Thoracic aorta (tissue), 2 donors: ENCODE results near the gene TJP1. TPM values are rescaled to one million over a fixed set of nuclear protein-coding genes. Genes with fewer than 3 reads are reported as not detected.

Source experiments
- ATAC-seq: fragments of 150-250 bp; one replicate; pipeline ENCODE4 v1.8.0; 2017; ENCODE audit warnings: low read depth; ENCODE audit not compliant: insufficient number of reproducible peaks, low FRiP score
- DNase-seq: peaks from one replicate; pipeline ENCODE4 v3.0.0-alpha.2; 2020; ENCODE audit warnings: low spot score
- H3K27ac ChIP-seq, 2 donors: fragments of 200-600 bp; sonication (generic); 1 replicate in 1 of 2; 2 replicates in 1 of 2; pipeline ENCODE4 v1.5.1; 2016; ENCODE audit warnings: mild to moderate bottlenecking in 2 of 2, moderate library complexity in 2 of 2
- H3K27me3 ChIP-seq: fragments of 200-600 bp; sonication (generic); replicated peaks from 2 replicates; pipeline ENCODE4 v1.6.0; 2016; ENCODE audit warnings: mild to moderate bottlenecking; ENCODE audit not compliant: insufficient read depth
- H3K36me3 ChIP-seq: fragments of 200-600 bp; sonication (generic); one replicate; pipeline ENCODE4 v1.5.1; 2016
- H3K4me1 ChIP-seq, 2 donors: fragments of 200-600 bp; sonication (generic); 1 replicate in 1 of 2; 2 replicates in 1 of 2; pipeline versions ENCODE4 v1.5.1 to v1.6.0; 2016; ENCODE audit warnings: low read depth in 2 of 2, mild to moderate bottlenecking in 1 of 2; ENCODE audit not compliant: control insufficient read depth in 1 of 2
- H3K4me3 ChIP-seq: fragments of 200-600 bp; sonication (generic); 2 replicates; pipeline ENCODE4 v1.5.1; 2016; ENCODE audit warnings: mild to moderate bottlenecking
- H3K9me3 ChIP-seq: fragments of 200-600 bp; sonication (generic); 2 replicates; pipeline ENCODE4 v1.5.1; 2016
- total RNA-seq, 2 donors: library from RNA; depleted of rRNA; stranded (reverse); fragments of >200 nt; gene quantifications; one replicate each; pipeline versions ENCODE4 v1.1.0 to v1.2.3, GENCODE V29; 2016
- TF ChIP-seq, protein P1 (sequence below): fragments of 200-600 bp; sonication (generic); IDR thresholded peaks from one replicate; pipeline ENCODE4 v1.5.1; 2019; ENCODE audit warnings: antibody characterized with exemption

TJP1 gene
- total RNA-seq, 2 donors from 2014 or later, result 78.4 to 146 TPM

DNA sequence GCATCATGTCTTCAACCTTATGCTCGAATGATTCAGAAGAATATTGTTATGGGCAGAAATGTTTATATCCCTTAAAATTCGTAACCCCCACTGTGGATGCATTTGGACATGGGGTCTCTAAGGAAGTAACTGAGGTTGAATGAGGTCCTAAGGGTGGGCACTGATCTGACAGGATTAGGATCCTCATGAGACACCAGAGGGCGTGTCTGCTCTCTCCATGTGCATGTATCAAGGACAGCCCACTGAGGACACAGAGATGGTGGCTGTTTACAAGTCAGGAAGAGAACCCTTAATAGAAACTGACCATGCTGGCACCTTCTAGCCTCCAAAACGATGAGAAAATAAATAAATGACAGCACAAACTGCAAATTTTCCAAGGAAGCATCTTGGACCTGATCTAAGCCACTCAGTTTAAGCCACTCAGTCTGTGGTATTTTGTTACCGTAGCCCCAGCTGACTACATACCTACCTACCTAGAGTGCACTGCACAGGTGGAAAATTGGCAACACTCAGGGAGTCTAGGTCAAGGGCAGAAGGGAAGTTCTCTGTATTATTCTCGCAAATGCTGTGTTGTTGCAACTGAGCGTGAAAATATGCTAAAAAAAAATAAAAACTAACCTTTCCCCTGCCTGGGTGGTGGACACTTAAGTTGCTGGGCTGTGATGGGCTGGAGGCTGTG, 126.6 kb downstream of the TJP1 start:
- TF ChIP-seq, protein P1, sequence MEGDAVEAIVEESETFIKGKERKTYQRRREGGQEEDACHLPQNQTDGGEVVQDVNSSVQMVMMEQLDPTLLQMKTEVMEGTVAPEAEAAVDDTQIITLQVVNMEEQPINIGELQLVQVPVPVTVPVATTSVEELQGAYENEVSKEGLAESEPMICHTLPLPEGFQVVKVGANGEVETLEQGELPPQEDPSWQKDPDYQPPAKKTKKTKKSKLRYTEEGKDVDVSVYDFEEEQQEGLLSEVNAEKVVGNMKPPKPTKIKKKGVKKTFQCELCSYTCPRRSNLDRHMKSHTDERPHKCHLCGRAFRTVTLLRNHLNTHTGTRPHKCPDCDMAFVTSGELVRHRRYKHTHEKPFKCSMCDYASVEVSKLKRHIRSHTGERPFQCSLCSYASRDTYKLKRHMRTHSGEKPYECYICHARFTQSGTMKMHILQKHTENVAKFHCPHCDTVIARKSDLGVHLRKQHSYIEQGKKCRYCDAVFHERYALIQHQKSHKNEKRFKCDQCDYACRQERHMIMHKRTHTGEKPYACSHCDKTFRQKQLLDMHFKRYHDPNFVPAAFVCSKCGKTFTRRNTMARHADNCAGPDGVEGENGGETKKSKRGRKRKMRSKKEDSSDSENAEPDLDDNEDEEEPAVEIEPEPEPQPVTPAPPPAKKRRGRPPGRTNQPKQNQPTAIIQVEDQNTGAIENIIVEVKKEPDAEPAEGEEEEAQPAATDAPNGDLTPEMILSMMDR, result no peak
- no peaks in the 10 kb centered on the region for H3K4me1 ChIP-seq
- no peaks in the 10 kb centered on the region for H3K9me3 ChIP-seq
- no peak for ATAC-seq
- no peak overlapping the region for H3K4me3 ChIP-seq
- no peak overlapping the region for H3K27ac ChIP-seq
- peaks cover 8% of the 10 kb centered on the region for H3K36me3 ChIP-seq
- DNase-seq, result no peak
- no peaks in the 10 kb centered on the region for H3K27me3 ChIP-seq

DNA sequence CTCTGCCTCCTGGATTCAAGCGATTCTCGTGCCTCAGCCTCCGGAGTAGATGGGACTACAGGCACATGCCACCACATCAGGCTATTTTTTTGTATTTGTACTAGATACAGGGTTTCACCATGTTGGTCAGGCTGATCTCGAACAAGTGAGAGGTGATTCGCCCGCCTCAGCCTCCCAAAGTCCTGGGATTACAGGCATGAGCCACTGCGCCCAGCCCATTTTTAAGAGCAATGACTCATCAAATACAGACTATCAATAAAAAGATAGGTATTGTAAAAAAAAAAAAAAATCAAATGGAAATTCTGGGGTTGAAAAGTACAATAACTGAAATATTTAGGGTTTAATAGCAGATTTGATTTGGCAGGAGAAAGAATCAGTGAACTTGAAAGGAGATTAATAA, 129.0 kb downstream of the TJP1 start:
- no peaks in the 10 kb centered on the region for H3K9me3 ChIP-seq
- no peak overlapping the region for H3K27ac ChIP-seq
- ATAC-seq (no peak), DNase-seq (no peak)
- H3K36me3 ChIP-seq, result no peaks in the 10 kb centered on the region
- no peaks in the 10 kb centered on the region for H3K27me3 ChIP-seq
- H3K4me1 ChIP-seq, result no peaks in the 10 kb centered on the region
- TF ChIP-seq, protein P1, result no peak
- H3K4me3 ChIP-seq, result no peak overlapping the region

DNA sequence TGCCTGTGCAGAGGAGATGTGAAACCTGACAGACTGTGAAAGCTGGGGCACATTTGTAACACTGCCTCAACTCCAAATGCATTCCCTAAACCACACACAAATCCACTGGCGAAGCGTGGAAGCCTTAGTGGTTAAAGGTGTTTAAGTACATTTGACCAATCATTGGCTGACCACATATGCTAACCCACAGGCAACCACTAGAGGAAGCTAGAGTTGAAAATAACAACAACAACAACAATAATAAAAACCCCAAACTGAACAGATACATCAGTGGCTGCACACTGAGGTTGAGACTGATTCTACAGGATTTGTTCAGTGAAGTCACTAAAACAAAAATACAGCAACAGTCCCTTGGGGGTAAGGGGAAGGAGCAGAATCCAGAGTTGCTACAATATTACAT, 129.7 kb downstream of the TJP1 start:
- Histone ChIP-seq H3K27ac (no peak overlapping the region), H3K36me3 (no peaks in the 10 kb centered on the region), H3K27me3 (no peaks in the 10 kb centered on the region), H3K4me1 (no peaks in the 10 kb centered on the region), H3K4me3 (no peak overlapping the region), H3K9me3 (no peaks in the 10 kb centered on the region)
- DNase-seq, result no peak
- ATAC-seq, result no peak
- TF ChIP-seq, protein P1, result no peak

DNA sequence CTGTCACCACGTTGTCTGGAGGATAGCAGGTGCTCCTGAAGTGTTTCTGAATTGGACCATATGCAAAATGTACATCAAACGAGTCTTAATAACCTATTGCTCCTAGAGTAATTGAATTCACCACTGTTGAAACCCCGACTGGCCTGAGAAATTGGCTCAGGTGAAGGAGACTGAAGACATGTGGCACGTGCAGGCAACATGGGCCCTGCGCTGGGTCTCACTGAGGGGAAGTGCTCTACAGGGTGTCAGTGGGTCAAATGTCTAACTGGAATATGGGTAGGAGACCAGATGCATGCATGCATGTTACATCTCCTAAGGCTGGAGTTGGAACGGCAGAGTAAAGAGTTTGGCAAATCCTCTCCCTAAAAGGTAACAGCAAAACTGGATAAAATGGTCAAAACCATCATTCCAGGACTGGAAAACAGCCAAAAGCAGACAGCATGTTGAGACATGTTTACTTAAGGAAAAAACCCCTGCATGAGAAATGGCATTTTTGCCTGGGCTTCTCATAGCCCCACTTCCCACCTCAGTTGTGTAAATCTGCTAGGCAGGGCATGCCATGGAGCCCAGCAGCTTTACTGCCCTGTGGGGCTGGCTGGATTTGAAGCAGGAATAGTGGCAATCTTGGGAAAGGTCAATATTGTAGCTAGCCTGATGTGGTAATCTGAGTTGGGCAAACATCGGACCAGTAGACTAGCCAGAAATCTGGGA, 131.3 kb downstream of the TJP1 start:
- no peaks in the 10 kb centered on the region for H3K9me3 ChIP-seq
- DNase-seq, result no peak
- no peak overlapping the region for H3K4me3 ChIP-seq

More for the DNA sequence above, 131.3 kb downstream of the TJP1 start:
- Histone ChIP-seq H3K27me3 (no peaks in the 10 kb centered on the region), H3K27ac (no peak overlapping the region), H3K36me3 (no peaks in the 10 kb centered on the region), H3K4me1 (no peaks in the 10 kb centered on the region)
- no peak for ATAC-seq
- TF ChIP-seq, protein P1, result no peak
